Upper lobe of left lung (tissue), 6 donors: Measurements from ENCODE around the gene CENPO. TPM values are rescaled to one million over a fixed set of nuclear protein-coding genes. Genes with fewer than 3 reads are reported as not detected.
A peak's percentile ranks its signal among the peaks of the same experiment; 100 is the strongest.

Experiments
- ATAC-seq, 2 donors: fragments of 200-7000 bp; cut with Tn5 transposase; one replicate each; pipeline ENCODE4 v1.9.1; 2022; ENCODE audit warnings: mild to moderate bottlenecking in 2 of 2, moderate library complexity in 2 of 2; ENCODE audit not compliant: low FRiP score in 2 of 2
- DNase-seq, 2 donors: peaks; one replicate each; pipeline ENCODE4 v3.0.0-alpha.2; 2019 to 2020
- H3K27ac ChIP-seq, 4 donors: fragments of 200-600 bp; sonication (generic); one replicate each; pipeline ENCODE4 v1.5.1; 2016 to 2019
- H3K27me3 ChIP-seq, 4 donors: fragments of 200-600 bp; sonication (generic); one replicate each; pipeline ENCODE4 v1.5.1; 2017 to 2019
- H3K36me3 ChIP-seq, 4 donors: fragments of 200-600 bp; sonication (generic); one replicate each; pipeline ENCODE4 v1.5.1; 2016 to 2019
- H3K4me1 ChIP-seq, 4 donors: fragments of 200-600 bp; sonication (generic); one replicate each; pipeline ENCODE4 v1.5.1; 2018 to 2019
- H3K4me3 ChIP-seq, 4 donors: fragments of 200-600 bp; sonication (generic); one replicate each; pipeline ENCODE4 v1.5.1; 2017 to 2019; ENCODE audit warnings: mild to moderate bottlenecking in 2 of 4, moderate library complexity in 1 of 4
- H3K9me3 ChIP-seq, 4 donors: fragments of 200-600 bp; sonication (generic); one replicate each; pipeline ENCODE4 v1.5.1; 2018 to 2019
- CTCF ChIP-seq, 6 experiments: fragments of 450-650 bp in 4 of 6; fragments of 200-600 bp in 2 of 6; sonication (generic) in 2 of 6; IDR thresholded peaks; one replicate each; pipeline ENCODE4 v1.5.1; 2016 to 2019; ENCODE audit warnings: antibody characterized with exemption in 6 of 6
- EP300 ChIP-seq, 4 donors: sonication (generic); formaldehyde crosslinking; IDR thresholded peaks; one replicate each; pipeline ENCODE4 v1.5.1; 2017; ENCODE audit warnings: antibody characterized with exemption in 4 of 4, control low read depth in 2 of 4
- POLR2A ChIP-seq, 4 donors: fragments of 450-650 bp; IDR thresholded peaks; one replicate each; pipeline ENCODE4 v1.5.1; 2016 to 2017; ENCODE audit warnings: antibody characterized with exemption in 4 of 4, mild to moderate bottlenecking in 2 of 4
- POLR2AphosphoS5 ChIP-seq, 2 donors: sonication (generic); formaldehyde crosslinking; IDR thresholded peaks; one replicate each; pipeline ENCODE4 v1.5.1; 2017; ENCODE audit warnings: antibody characterized with exemption in 2 of 2
- WGBS, 2 donors: methylation state at CpG; one replicate each; pipeline ENCODE4 v1.1.5; 2017 to 2018; 5-methylcytosine and 5-hydroxymethylcytosine counted together
- total RNA-seq, 6 donors: library from RNA; depleted of rRNA in 4 of 6; stranded (reverse); fragments of >200 nt in 4 of 6; gene quantifications; one replicate each; pipeline versions ENCODE4 v1.1.0 to v1.2.1, GENCODE V29; 2016 to 2021
- donor health status: DM: no; HTN: no; CAD: no; lungs with moderate emphysema.
- donor health status: DM: no; HTN: yes; CAD: no; lungs with severe emphysema.

The CENPO gene
- total RNA-seq, 6 donors from 2014 or later, result 4.9 to 8.7 (median 7.2) TPM

- WGBS, 2 donors, result 94 to 100% methylated on average over 2 to 15 of the region's 15 CpGs
- Histone ChIP-seq H3K36me3 (peaks cover 0 to 15% (median 2%) of the 10 kb centered on the region in 4 donors), H3K4me3 (no peak overlapping the region), H3K9me3 (no peaks in the 10 kb centered on the region), H3K4me1 (no peaks in the 10 kb centered on the region), H3K27ac (no peak overlapping the region), H3K27me3 (no peaks in the 10 kb centered on the region)
- TF ChIP-seq CTCF (IDR thresholded peaks at IDR 0.05) (no peak), POLR2A (IDR thresholded peaks at IDR 0.05) (no peak), POLR2AphosphoS5 (IDR thresholded peaks at IDR 0.05) (no peak), EP300 (IDR thresholded peaks at IDR 0.05) (no peak)
- DNase-seq, result no peak
- no peak for ATAC-seq
Measured at GRCh38 chr2:24839729-24840128, 46.5 kb downstream of the CENPO start.

- TF ChIP-seq CTCF (IDR thresholded peaks at IDR 0.05) (no peak), POLR2A (IDR thresholded peaks at IDR 0.05) (no peak), EP300 (IDR thresholded peaks at IDR 0.05) (no peak), POLR2AphosphoS5 (IDR thresholded peaks at IDR 0.05) (no peak)
- Histone ChIP-seq H3K4me3 (no peak overlapping the region), H3K27ac (no peak overlapping the region), H3K27me3 (no peaks in the 10 kb centered on the region), H3K36me3 (peaks cover 0 to 15% (median under 1%) of the 10 kb centered on the region in 4 donors), H3K4me1 (no peaks in the 10 kb centered on the region), H3K9me3 (no peaks in the 10 kb centered on the region)
- DNase-seq, result no peak
- no peak for ATAC-seq
- 77 to 80% methylated on average over 16 to 17 of the region's 17 CpGs for WGBS, 2 donors
Measured at GRCh38 chr2:24840164-24840869, 47.1 kb downstream of the CENPO start.

- no peak for ATAC-seq
- Histone ChIP-seq H3K27ac (no peak overlapping the region), H3K4me1 (no peaks in the 10 kb centered on the region), H3K9me3 (no peaks in the 10 kb centered on the region), H3K4me3 (no peak overlapping the region), H3K36me3 (peaks cover 0 to 14% (median 0%) of the 10 kb centered on the region in 4 donors), H3K27me3 (no peaks in the 10 kb centered on the region)
- WGBS, 2 donors, result 81 to 89% methylated on average over 15 to 26 of the region's 26 CpGs
- no peak for DNase-seq
- TF ChIP-seq POLR2A (IDR thresholded peaks at IDR 0.05) (no peak), POLR2AphosphoS5 (IDR thresholded peaks at IDR 0.05) (no peak), CTCF (IDR thresholded peaks at IDR 0.05) (no peak), EP300 (IDR thresholded peaks at IDR 0.05) (no peak)
Measured at GRCh38 chr2:24840962-24841945, 48.0 kb downstream of the CENPO start.

- Histone ChIP-seq H3K27me3 (no peaks in the 10 kb centered on the region), H3K36me3 (peaks cover 0 to 8% (median 0%) of the 10 kb centered on the region in 4 donors), H3K27ac (no peak overlapping the region), H3K4me1 (no peaks in the 10 kb centered on the region), H3K9me3 (no peaks in the 10 kb centered on the region), H3K4me3 (no peak overlapping the region)
- ATAC-seq (no peak), DNase-seq (peak in 1 of 2 donors; percentile 81)
- no peak for TF ChIP-seq EP300 (IDR thresholded peaks at IDR 0.05)
- TF ChIP-seq CTCF (IDR thresholded peaks at IDR 0.05), result no peak
- no peak for TF ChIP-seq POLR2A (IDR thresholded peaks at IDR 0.05)
- TF ChIP-seq POLR2AphosphoS5 (IDR thresholded peaks at IDR 0.05), result no peak
- WGBS, 2 donors, result 95 to 97% methylated on average over 28 to 39 of the region's 39 CpGs
Measured at GRCh38 chr2:24842081-24843050, 49.1 kb downstream of the CENPO start.
